ENCODE measurements around the gene ZG16. TPM values are rescaled to one million over a fixed set of nuclear protein-coding genes. Genes with fewer than 3 reads are reported as not detected.
A peak's percentile ranks its signal among the peaks of the same experiment; 100 is the strongest.
"Not testable (repeated sequence)": the region's sequence is repeated elsewhere in the genome, so short reads cannot be mapped to it uniquely, and the experiment has no call there.

The ZG16 gene
- total RNA-seq, 1 donor from 2014 or later = not detected

DNA sequence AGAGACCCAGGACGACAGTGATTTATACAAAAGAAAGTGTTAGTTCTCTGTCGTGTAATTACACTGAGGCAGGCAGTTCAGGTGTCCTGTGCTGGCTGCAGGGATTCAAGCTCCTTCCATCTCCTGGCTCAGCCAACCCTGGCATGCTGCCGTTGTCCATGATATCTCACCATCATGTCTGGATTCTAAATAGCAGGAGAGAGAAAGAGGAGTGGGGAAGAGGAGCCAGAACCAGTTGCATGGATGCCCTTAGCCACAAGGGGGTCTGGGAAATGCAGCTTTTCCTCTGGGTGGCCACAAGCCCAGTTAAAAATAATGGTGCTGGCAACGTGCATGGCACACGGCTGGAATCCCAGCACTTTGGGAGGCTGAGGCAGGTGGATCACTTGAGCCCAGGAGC lies 41.9 kb upstream of the ZG16 start:
- no peaks in the 10 kb centered on the region for H3K4me1 ChIP-seq
- ATAC-seq (no peak), DNase-seq (no peak)
- no peak overlapping the region for H3K4me3 ChIP-seq
- H3K9me3 ChIP-seq = no peaks in the 10 kb centered on the region
- H3K27me3 ChIP-seq (ENCODE audit: low read depth) = no peaks in the 10 kb centered on the region
- intact Hi-C loops (cut with DNase I) = no loop called here
- no peak overlapping the region for H3K27ac ChIP-seq
- no peaks in the 10 kb centered on the region for H3K36me3 ChIP-seq
- TF ChIP-seq, protein P1, sequence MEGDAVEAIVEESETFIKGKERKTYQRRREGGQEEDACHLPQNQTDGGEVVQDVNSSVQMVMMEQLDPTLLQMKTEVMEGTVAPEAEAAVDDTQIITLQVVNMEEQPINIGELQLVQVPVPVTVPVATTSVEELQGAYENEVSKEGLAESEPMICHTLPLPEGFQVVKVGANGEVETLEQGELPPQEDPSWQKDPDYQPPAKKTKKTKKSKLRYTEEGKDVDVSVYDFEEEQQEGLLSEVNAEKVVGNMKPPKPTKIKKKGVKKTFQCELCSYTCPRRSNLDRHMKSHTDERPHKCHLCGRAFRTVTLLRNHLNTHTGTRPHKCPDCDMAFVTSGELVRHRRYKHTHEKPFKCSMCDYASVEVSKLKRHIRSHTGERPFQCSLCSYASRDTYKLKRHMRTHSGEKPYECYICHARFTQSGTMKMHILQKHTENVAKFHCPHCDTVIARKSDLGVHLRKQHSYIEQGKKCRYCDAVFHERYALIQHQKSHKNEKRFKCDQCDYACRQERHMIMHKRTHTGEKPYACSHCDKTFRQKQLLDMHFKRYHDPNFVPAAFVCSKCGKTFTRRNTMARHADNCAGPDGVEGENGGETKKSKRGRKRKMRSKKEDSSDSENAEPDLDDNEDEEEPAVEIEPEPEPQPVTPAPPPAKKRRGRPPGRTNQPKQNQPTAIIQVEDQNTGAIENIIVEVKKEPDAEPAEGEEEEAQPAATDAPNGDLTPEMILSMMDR (IDR thresholded peaks at IDR 0.05) = no peak

DNA sequence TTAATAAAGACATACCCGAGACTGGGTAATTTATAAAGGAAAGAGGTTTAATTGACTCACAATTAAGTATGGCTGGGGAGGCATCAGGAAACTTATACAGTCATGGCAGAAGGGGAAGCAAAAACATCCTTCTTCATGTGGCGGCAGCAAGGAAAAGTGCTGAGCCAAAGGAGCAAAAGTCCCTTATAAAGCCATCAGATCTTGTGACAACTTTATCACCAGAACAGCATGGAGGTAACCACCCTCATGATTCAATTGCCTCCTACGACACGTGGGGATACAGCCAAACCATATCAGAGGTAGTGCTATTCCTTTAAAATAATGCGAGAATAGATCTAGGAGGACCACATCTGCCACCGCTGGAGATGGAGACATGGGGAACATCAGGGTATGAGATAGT lies 41.3 kb upstream of the ZG16 start:
- intact Hi-C loops (cut with DNase I) = no loop called here
- no peak overlapping the region for H3K27ac ChIP-seq
- H3K4me1 ChIP-seq = no peaks in the 10 kb centered on the region
- H3K9me3 ChIP-seq = no peaks in the 10 kb centered on the region
- TF ChIP-seq, protein P1 (IDR thresholded peaks at IDR 0.05) = no peak
- no peak for ATAC-seq
- DNase-seq = no peak
- no peak overlapping the region for H3K4me3 ChIP-seq
- H3K27me3 ChIP-seq (ENCODE audit: low read depth) = no peaks in the 10 kb centered on the region
- no peaks in the 10 kb centered on the region for H3K36me3 ChIP-seq

DNA sequence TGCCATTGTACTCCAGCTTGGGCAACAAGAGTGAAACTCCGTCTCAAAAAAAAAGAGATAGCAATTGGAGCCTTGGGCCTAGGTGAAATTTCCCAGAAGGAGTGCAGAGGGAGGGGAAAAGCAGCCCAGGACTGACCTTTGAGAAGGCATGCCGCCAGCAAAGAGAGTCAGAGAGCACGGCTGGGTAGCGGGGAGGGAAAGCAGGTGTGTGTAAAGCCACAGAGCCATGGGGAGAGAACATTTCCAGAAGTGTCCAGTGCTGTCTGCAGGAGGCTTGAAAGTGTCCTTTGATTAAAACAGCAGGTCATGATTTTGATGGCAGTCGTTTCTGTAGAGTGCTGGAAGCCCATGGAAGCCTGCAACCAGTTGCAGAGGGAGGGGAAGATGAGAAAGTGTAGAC lies 40.3 kb upstream of the ZG16 start:
- Histone ChIP-seq H3K27me3 (ENCODE audit: low read depth) (no peaks in the 10 kb centered on the region), H3K4me3 (no peak overlapping the region), H3K27ac (no peak overlapping the region), H3K9me3 (no peaks in the 10 kb centered on the region), H3K36me3 (no peaks in the 10 kb centered on the region), H3K4me1 (no peaks in the 10 kb centered on the region)
- intact Hi-C loops (cut with DNase I) = no loop called here
- TF ChIP-seq, protein P1 (IDR thresholded peaks at IDR 0.05) = no peak
- ATAC-seq = no peak
- DNase-seq = no peak

DNA sequence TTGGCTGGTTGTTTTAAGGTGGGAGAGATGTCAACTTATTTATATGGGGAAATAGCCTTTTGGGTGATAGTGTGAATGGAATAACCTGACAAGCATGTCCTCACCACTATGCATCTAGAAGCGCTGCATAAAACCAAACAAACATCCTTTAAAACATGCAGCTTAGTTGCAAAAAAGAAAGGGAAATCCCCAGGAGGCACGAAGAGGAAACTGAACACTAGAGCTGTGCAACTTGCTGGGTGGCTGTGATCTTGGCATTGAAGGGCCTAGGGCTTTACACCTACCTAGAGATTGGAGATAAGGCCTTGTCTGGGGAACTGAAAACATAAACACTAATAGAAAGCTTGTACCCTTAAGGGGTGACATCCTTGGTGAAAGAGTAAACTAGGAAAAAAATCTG lies 39.5 kb upstream of the ZG16 start:
- no peak overlapping the region for H3K4me3 ChIP-seq
- TF ChIP-seq, protein P1 (IDR thresholded peaks at IDR 0.05) = no peak
- peaks cover 2% of the 10 kb centered on the region for H3K4me1 ChIP-seq
- H3K27me3 ChIP-seq (ENCODE audit: low read depth) = no peaks in the 10 kb centered on the region
- H3K9me3 ChIP-seq = no peaks in the 10 kb centered on the region
- H3K36me3 ChIP-seq = no peaks in the 10 kb centered on the region
- ATAC-seq (peak; percentile 43 to 61), DNase-seq (no peak)
- H3K27ac ChIP-seq = no peak overlapping the region
- intact Hi-C loops (cut with DNase I) = no loop called here

DNA sequence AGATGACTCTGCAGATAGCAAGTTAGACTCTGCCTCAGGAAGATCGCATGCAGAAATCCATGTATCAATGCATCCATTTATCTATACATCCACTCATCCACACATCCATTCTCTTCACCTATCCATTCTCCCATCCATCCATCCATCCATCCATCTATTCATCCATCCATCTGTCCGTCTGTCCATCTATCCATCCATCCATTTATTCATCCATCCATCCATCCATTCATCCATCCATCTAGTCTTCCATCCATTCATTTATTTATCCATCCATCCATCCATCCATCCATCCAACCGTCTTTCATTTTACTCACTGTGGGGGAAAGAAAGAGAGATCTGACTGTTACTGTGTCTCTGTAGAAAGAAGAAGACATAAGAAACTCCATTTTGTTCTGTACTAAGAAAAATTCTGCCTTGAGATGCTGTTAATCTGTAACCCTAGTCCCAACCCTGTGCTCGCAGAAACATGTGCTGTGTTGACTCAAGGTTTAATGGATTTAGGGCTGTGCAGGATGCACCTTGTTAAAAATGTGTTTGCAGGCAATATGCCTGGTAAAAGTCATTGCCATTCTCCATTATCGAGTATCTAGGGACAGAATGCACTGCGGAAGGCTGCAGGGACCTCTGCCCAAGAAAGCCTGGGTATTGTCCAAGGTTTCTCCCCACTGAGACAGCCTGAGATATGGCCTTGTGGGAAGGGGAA lies 38.0 kb upstream of the ZG16 start:
- H3K27me3 ChIP-seq (ENCODE audit: low read depth); H3K4me3 ChIP-seq; DNase-seq; H3K36me3 ChIP-seq; H3K27ac ChIP-seq; intact Hi-C loops (cut with DNase I); ATAC-seq; H3K9me3 ChIP-seq: not testable (repeated sequence)
- H3K4me1 ChIP-seq = peaks cover 14% of the 10 kb centered on the region

DNA sequence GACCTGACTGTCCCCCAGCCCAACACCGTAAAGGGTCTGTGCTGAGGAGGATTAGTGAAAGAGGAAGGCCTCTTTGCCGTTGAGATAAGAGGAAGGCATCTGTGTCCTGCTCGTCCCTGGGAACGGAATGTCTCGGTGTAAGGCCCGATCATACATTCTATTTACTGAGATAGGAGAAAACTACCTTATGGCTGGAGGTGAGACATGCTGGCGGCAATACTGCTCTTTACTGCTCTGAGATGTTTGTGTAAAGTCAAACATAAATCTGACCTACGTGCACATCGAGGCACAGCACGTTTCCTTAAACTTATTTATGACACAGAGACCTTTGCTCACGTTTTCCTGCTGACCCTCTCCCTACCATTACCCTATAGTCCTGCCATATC lies 37.4 kb upstream of the ZG16 start:
- intact Hi-C loops (cut with DNase I); ATAC-seq; H3K4me3 ChIP-seq; H3K27me3 ChIP-seq (ENCODE audit: low read depth); H3K9me3 ChIP-seq; DNase-seq; H3K36me3 ChIP-seq; H3K27ac ChIP-seq: not testable (repeated sequence)
- peaks cover 14% of the 10 kb centered on the region for H3K4me1 ChIP-seq
